ENCODE measurements around the gene CCR4.
"Not testable (repeated sequence)": the region's sequence is repeated elsewhere in the genome, so short reads cannot be mapped to it uniquely, and the experiment has no call there.

Gene CCR4

GRCh38 chr3:32951410-32951811, at the start of gene CCR4:
TSS of gene CCR4 (plus strand) at chr3:32951644. CDS start at chr3:32953423, 1,779 bp downstream.
- DNase-seq: no peak

GRCh38 chr3:32902887-32903371, 48.5 kb upstream of the CCR4 start:
- peak; percentile 61 for DNase-seq

- DNase-seq: no peak
These were observed 47.5 kb upstream of the CCR4 start for GRCh38 chr3:32903953-32904352.

GRCh38 chr3:32909999-32910398, 41.4 kb upstream of the CCR4 start:
- no peak for DNase-seq

GRCh38 chr3:32910954-32911353, 40.5 kb upstream of the CCR4 start:
- no peak for DNase-seq

- no peak for DNase-seq
These were observed 39.4 kb upstream of the CCR4 start for GRCh38 chr3:32912046-32912445.

- DNase-seq: no peak
These were observed 37.5 kb upstream of the CCR4 start for GRCh38 chr3:32913790-32914446.

GRCh38 chr3:32919920-32920319, 31.5 kb upstream of the CCR4 start:
- no peak for DNase-seq

- DNase-seq: no peak
These were observed 29.4 kb upstream of the CCR4 start for GRCh38 chr3:32922078-32922477.

GRCh38 chr3:32930161-32930560, 21.3 kb upstream of the CCR4 start:
- no peak for DNase-seq

GRCh38 chr3:32931273-32931672, 20.2 kb upstream of the CCR4 start:
- DNase-seq: not testable (repeated sequence)

- DNase-seq: peak; percentile 39
These were observed 17.2 kb upstream of the CCR4 start for GRCh38 chr3:32934150-32934742.

- no peak for DNase-seq
These were observed 14.1 kb upstream of the CCR4 start for GRCh38 chr3:32937331-32937730.

GRCh38 chr3:32939531-32940284, 11.7 kb upstream of the CCR4 start:
- not testable (repeated sequence) for DNase-seq

- DNase-seq: no peak
These were observed 10.7 kb upstream of the CCR4 start for GRCh38 chr3:32940726-32941125.

- DNase-seq: no peak
These were observed 6.3 kb upstream of the CCR4 start for GRCh38 chr3:32945136-32945535.

- not testable (repeated sequence) for DNase-seq
These were observed 5.8 kb upstream of the CCR4 start for GRCh38 chr3:32945598-32945997.

- DNase-seq: no peak
These were observed 4.3 kb upstream of the CCR4 start for GRCh38 chr3:32946973-32947788.

- peak; percentile 65 for DNase-seq
These were observed 3.6 kb upstream of the CCR4 start for GRCh38 chr3:32947789-32948238.

GRCh38 chr3:32948625-32949445, 2.6 kb upstream of the CCR4 start:
- no peak for DNase-seq

GRCh38 chr3:32950516-32950915, 928 bp upstream of the CCR4 start:
- no peak for DNase-seq
